Panc1 (cell line): ENCODE data around the gene ASXL1. TPM values are rescaled to one million over a fixed set of nuclear protein-coding genes. Genes with fewer than 3 reads are reported as not detected.

ENCODE experiments used
- ATAC-seq: fragments of 200-7000 bp; cut with Tn5 transposase; 2 replicates; pipeline ENCODE4 v1.9.1; 2020; ENCODE audit warnings: mild to moderate bottlenecking, moderate library complexity
- BruUV-seq: library from RNA; stranded (reverse); fragments of 400-500 nt; replicated peaks from 2 replicates; lab custom pipeline; 2021; lab: Mats Ljungman, UMichigan
- CTCF ChIA-PET: fragments of 300-600 bp; sonication (Branson Sonifier 250); formaldehyde crosslinking; loops from one replicate; lab custom pipeline; 2022; ENCODE audit warnings: antibody characterized with exemption; lab: Charles Lee
- POLR2A ChIA-PET: fragments of 300-600 bp; sonication (Branson Sonifier 250); formaldehyde crosslinking; loops from one replicate; lab custom pipeline; 2022; ENCODE audit warnings: antibody characterized with exemption; lab: Charles Lee
- DNase-seq: peaks from one replicate; pipeline ENCODE4 v3.0.0-alpha.2; 2010; ENCODE audit warnings: low read depth, low spot score
- H3K27ac ChIP-seq: 2 replicates; pipeline ENCODE4 v1.5.1; 2011; ENCODE audit warnings: mild to moderate bottlenecking, low read length, inconsistent platforms
- H3K27me3 ChIP-seq: fragments of 200-500 bp; sonication (Bioruptor generic); 2 replicates; pipeline ENCODE4 v1.6.0; 2014; ENCODE audit warnings: low read length, inconsistent platforms; ENCODE audit not compliant: control insufficient read depth, insufficient read depth
- H3K36me3 ChIP-seq: fragments of 200-500 bp; sonication (Bioruptor generic); 2 replicates; pipeline ENCODE4 v1.5.1; 2014; ENCODE audit warnings: inconsistent platforms, mild to moderate bottlenecking, low read length, moderate library complexity; ENCODE audit not compliant: control insufficient read depth, insufficient read depth
- H3K4me1 ChIP-seq: 2 replicates; pipeline ENCODE4 v1.5.1; 2011; ENCODE audit warnings: inconsistent platforms, mild to moderate bottlenecking, low read length, moderate library complexity; ENCODE audit not compliant: control insufficient read depth, insufficient read depth
- H3K4me3 ChIP-seq, 2 experiments: 2 replicates each; pipeline ENCODE4 v1.5.1; 2011 to 2012; ENCODE audit warnings: low read depth in 2 of 2, low read length in 2 of 2, mild to moderate bottlenecking in 2 of 2, inconsistent platforms in 1 of 2, moderate library complexity in 1 of 2
- H3K9me3 ChIP-seq: fragments of 200-500 bp; sonication (Bioruptor generic); 2 replicates; pipeline ENCODE4 v1.5.1; 2014; ENCODE audit warnings: low read depth, mild to moderate bottlenecking, inconsistent platforms, low read length, moderate library complexity; ENCODE audit not compliant: control insufficient read depth, insufficient read depth
- POLR2AphosphoS5 ChIP-seq: IDR thresholded peaks from 2 replicates; pipeline ENCODE4 v1.6.1; 2012; ENCODE audit warnings: mild to moderate bottlenecking, low read depth, low read length, moderate library complexity
- REST ChIP-seq, 2 experiments: IDR thresholded peaks; 2 replicates each; pipeline ENCODE4 v1.6.1; 2011 to 2012; ENCODE audit warnings: low read depth in 2 of 2, control low read depth in 1 of 2, low read length in 1 of 2, mild to moderate bottlenecking in 1 of 2, moderate library complexity in 1 of 2; ENCODE audit not compliant: insufficient read depth in 1 of 2
- SIN3A ChIP-seq: IDR thresholded peaks from 2 replicates; pipeline ENCODE4 v1.6.1; 2012; ENCODE audit warnings: low read depth, mild to moderate bottlenecking, low read length, moderate library complexity, borderline replicate concordance; ENCODE audit not compliant: insufficient read depth
- TCF7L2 ChIP-seq: IDR thresholded peaks from 2 replicates; pipeline ENCODE4 v1.6.1; 2011; ENCODE audit warnings: mild to moderate bottlenecking, low read depth, low read length, inconsistent platforms
- in situ Hi-C: cut with HindIII; loops from 2 replicates; pipeline ENCODE4 v1.10.0; 2016; ENCODE audit warnings: low sequenced_read_pairs, low pct_unique_long_range_greater_than_20kb
- intact Hi-C: fragments of 100-400 bp; cut with micrococcal nuclease; formaldehyde crosslinking; loops from one replicate; pipeline ENCODE4 v1.10.0; 2022; ENCODE audit not compliant: unreplicated experiment
- total RNA-seq: library from RNA; stranded (reverse); gene quantifications from one replicate; pipeline ENCODE4 v1.2.1, GENCODE V29; 2021; ENCODE audit not compliant: unreplicated experiment
- TF ChIP-seq, protein P1 (sequence below): fragments of 450-650 bp; IDR thresholded peaks from 2 replicates; pipeline ENCODE4 v1.5.1; 2017; ENCODE audit warnings: mild to moderate bottlenecking

The ASXL1 gene
- total RNA-seq, 1 experiment from 2014 or later, result 205 TPM

DNA sequence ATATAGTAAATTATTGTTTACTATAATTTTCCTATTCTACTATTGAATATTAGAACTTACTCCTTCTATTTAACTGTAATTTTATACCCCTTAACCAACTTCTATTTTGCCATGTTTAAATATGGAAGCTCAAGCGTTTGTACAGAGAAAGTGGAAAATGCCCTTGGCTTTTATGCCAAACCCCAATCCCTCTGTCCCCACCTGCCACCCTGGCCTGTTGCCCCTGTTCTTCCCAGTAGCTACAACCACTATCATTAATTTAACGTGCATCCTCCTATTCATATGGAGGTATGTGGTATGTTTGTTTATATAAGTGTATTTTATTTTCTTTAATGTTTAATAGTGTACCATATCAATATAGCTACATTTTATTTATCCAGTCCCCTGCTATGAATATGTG, 58.1 kb downstream of the ASXL1 start:
- DNase-seq (no peak), ATAC-seq (no peak)
- Histone ChIP-seq H3K4me1 (0 out of 2 replicates have a peak, but pooled peaks cover 7% of the 10 kb centered on the region), H3K27ac (no peak overlapping the region), H3K4me3 (no peak overlapping the region), H3K9me3 (no peaks in the 10 kb centered on the region), H3K36me3 (no peaks in the 10 kb centered on the region), H3K27me3 (no peaks in the 10 kb centered on the region)
- ChIA-PET CTCF (no interaction called here), POLR2A (no interaction called here)
- TF ChIP-seq TCF7L2, result no peak
- TF ChIP-seq SIN3A, result no peak
- TF ChIP-seq, protein P1, sequence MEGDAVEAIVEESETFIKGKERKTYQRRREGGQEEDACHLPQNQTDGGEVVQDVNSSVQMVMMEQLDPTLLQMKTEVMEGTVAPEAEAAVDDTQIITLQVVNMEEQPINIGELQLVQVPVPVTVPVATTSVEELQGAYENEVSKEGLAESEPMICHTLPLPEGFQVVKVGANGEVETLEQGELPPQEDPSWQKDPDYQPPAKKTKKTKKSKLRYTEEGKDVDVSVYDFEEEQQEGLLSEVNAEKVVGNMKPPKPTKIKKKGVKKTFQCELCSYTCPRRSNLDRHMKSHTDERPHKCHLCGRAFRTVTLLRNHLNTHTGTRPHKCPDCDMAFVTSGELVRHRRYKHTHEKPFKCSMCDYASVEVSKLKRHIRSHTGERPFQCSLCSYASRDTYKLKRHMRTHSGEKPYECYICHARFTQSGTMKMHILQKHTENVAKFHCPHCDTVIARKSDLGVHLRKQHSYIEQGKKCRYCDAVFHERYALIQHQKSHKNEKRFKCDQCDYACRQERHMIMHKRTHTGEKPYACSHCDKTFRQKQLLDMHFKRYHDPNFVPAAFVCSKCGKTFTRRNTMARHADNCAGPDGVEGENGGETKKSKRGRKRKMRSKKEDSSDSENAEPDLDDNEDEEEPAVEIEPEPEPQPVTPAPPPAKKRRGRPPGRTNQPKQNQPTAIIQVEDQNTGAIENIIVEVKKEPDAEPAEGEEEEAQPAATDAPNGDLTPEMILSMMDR, result no peak
- no peak for TF ChIP-seq POLR2AphosphoS5
- no peak for TF ChIP-seq REST (IDR thresholded peaks at IDR 0.05; ENCODE audit: insufficient read depth in 1 of 2, low read depth in 2 of 2, low read length in 1 of 2)
- no TSS peak for BruUV-seq
- in situ Hi-C loops, result no loop called here
- intact Hi-C loops, result no loop called here

GRCh38 chr20:32418376-32418775, 60.2 kb downstream of the ASXL1 start:
- ATAC-seq (no peak), DNase-seq (no peak)
- H3K4me3 ChIP-seq, result no peak overlapping the region
- H3K4me1 ChIP-seq, result 0 out of 2 replicates have a peak, but pooled peaks cover 7% of the 10 kb centered on the region
- no peak for TF ChIP-seq REST (IDR thresholded peaks at IDR 0.05; ENCODE audit: insufficient read depth in 1 of 2, low read depth in 2 of 2, low read length in 1 of 2)
- TF ChIP-seq POLR2AphosphoS5, result no peak
- no peak for TF ChIP-seq SIN3A
- no peak for TF ChIP-seq TCF7L2
- TF ChIP-seq, protein P1, result no peak
- in situ Hi-C loops (no loop called here), intact Hi-C loops (no loop called here)
- H3K27ac ChIP-seq, result no peak overlapping the region
- H3K9me3 ChIP-seq, result no peaks in the 10 kb centered on the region
- no peaks in the 10 kb centered on the region for H3K36me3 ChIP-seq
- POLR2A ChIA-PET, result no interaction called here
- CTCF ChIA-PET, result no interaction called here
- no peaks in the 10 kb centered on the region for H3K27me3 ChIP-seq
- no TSS peak for BruUV-seq
